Amygdala (tissue), 56 donors: Measurements from ENCODE around the gene TMEM217.
"Not testable (repeated sequence)": the region's sequence is repeated elsewhere in the genome, so short reads cannot be mapped to it uniquely, and the experiment has no call there.

Experiments
- DNase-seq, 56 donors: peaks; one replicate each; lab custom pipeline; 2025; lab: John Stamatoyannopoulos, UW

TMEM217 gene

GRCh38 chr6:37190159-37190535 is 67.8 kb downstream of the TMEM217 start:
- no peak for DNase-seq

GRCh38 chr6:37188962-37189510 is 68.9 kb downstream of the TMEM217 start:
- DNase-seq, result no peak

- no peak for DNase-seq
Observed at GRCh38 chr6:37187321-37188022, 70.5 kb downstream of the TMEM217 start.

GRCh38 chr6:37185949-37186720 is 71.8 kb downstream of the TMEM217 start:
- DNase-seq, result not testable (repeated sequence)

GRCh38 chr6:37182736-37183590 is 75.0 kb downstream of the TMEM217 start:
- peak in 9 of 56 donors; percentile 3 to 43 (median 17) for DNase-seq

- not testable (repeated sequence) for DNase-seq
Observed at GRCh38 chr6:37180610-37181009, 77.3 kb downstream of the TMEM217 start.

GRCh38 chr6:37180075-37180474 is 77.9 kb downstream of the TMEM217 start:
- DNase-seq, result no peak

GRCh38 chr6:37177935-37178517 is 79.9 kb downstream of the TMEM217 start:
- no peak for DNase-seq

GRCh38 chr6:37177077-37177934 is 80.6 kb downstream of the TMEM217 start:
- peak in 1 of 56 donors; percentile 27 for DNase-seq

GRCh38 chr6:37176268-37177076 is 81.5 kb downstream of the TMEM217 start:
- no peak for DNase-seq

GRCh38 chr6:37175332-37176267 is 82.3 kb downstream of the TMEM217 start:
- no peak for DNase-seq

- no peak for DNase-seq
Observed at GRCh38 chr6:37174515-37175331, 83.2 kb downstream of the TMEM217 start.

- DNase-seq, result no peak
Observed at GRCh38 chr6:37174196-37174514, 83.8 kb downstream of the TMEM217 start.

GRCh38 chr6:37173493-37174195 is 84.3 kb downstream of the TMEM217 start:
- no peak for DNase-seq

GRCh38 chr6:37172912-37173492 is 84.9 kb downstream of the TMEM217 start:
- DNase-seq, result no peak
